Endothelial cell (in vitro differentiated cells): Measurements from ENCODE around the gene FLYWCH1. TPM values are rescaled to one million over a fixed set of nuclear protein-coding genes. Genes with fewer than 3 reads are reported as not detected.

Experiments
- DNase-seq: peaks from one replicate; pipeline ENCODE4 v3.0.0; 2021; ENCODE audit warnings: low spot score
- H3K27ac Mint-ChIP-seq: one replicate; pipeline ENCODE4 v1.8.0; 2021; ENCODE audit warnings: mixed read lengths, inconsistent platforms; ENCODE audit not compliant: unreplicated experiment
- H3K27me3 Mint-ChIP-seq: one replicate; pipeline ENCODE4 v1.8.0; 2021; ENCODE audit warnings: mild to moderate bottlenecking, moderate library complexity, mixed read lengths, inconsistent platforms; ENCODE audit not compliant: unreplicated experiment
- H3K36me3 Mint-ChIP-seq: one replicate; pipeline ENCODE4 v1.8.0; 2021; ENCODE audit warnings: mild to moderate bottlenecking, low read depth, mixed read lengths, inconsistent platforms; ENCODE audit not compliant: unreplicated experiment
- H3K4me1 Mint-ChIP-seq: one replicate; pipeline ENCODE4 v1.8.0; 2021; ENCODE audit warnings: mild to moderate bottlenecking, mixed read lengths, inconsistent platforms; ENCODE audit not compliant: unreplicated experiment
- H3K4me3 Mint-ChIP-seq: one replicate; pipeline ENCODE4 v1.8.0; 2021; ENCODE audit warnings: mild to moderate bottlenecking, mixed read lengths, inconsistent platforms; ENCODE audit not compliant: unreplicated experiment
- H3K9me3 Mint-ChIP-seq: one replicate; pipeline ENCODE4 v1.8.0; 2021; ENCODE audit warnings: mixed read lengths, inconsistent platforms; ENCODE audit not compliant: unreplicated experiment
- total RNA-seq: library from RNA; stranded (reverse); fragmentation: NEBNext Ultra II Directional; extraction: Animal tissue kit (Norgen Biotek cat#: 25700); gene quantifications from one replicate; pipeline ENCODE4 v1.2.1, GENCODE V29; 2021; ENCODE audit not compliant: unreplicated experiment
- TF ChIP-seq, protein P1 (sequence below): fragments of 200-600 bp; sonication (generic); IDR thresholded peaks from one replicate; pipeline ENCODE4 v1.5.0; 2021; ENCODE audit warnings: antibody characterized with exemption; ENCODE audit not compliant: unreplicated experiment

FLYWCH1 gene
- total RNA-seq, 1 donor from 2014 or later = 50.8 TPM

DNA sequence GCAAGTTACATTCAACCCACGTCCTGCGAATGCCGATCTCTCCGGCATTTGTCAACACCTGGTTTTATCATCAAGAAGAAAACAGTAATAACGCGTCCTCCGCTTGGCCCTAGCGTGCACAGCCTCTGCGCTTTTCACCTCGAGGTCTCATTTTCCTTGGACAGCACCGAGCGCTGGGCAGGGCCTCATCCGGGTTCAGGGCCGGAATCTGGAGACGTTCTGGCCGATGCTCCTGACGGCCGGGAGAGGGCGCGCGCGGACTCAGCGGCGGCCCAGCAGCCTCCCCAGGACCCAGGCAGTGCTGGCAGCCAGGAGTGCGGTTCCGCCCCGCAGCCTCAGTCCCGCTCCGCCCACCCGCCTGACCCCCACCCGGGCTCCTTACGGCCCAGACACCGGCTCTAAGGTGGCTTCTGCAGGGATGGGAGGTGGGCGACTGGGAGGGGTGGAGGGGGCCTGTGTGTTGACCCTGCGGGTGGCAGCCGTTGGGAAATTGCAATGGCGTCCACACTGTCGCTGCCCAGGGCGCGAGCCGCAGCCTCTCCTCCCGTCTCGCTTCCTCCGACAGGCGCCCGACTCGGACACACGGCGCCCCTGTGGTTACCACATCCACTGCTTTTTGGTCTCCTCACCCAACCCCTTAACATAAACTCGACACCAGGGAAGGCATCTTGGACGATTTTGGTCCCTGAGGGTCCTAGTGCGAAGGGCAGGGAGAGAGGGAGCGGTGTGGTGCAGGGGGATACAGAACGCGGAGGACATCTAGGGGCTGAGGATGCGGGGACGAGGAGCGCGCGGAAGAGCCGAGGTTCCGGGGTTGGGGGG, 7.4 kb upstream of the FLYWCH1 start:
- Mint-ChIP-seq H3K4me1 (peaks cover 4% of the 10 kb centered on the region), H3K36me3 (peaks cover 5% of the 10 kb centered on the region), H3K27ac (peak overlapping the region; percentile 66), H3K4me3 (peak overlapping the region; percentile 96), H3K27me3 (peaks cover 16% of the 10 kb centered on the region), H3K9me3 (no peaks in the 10 kb centered on the region)
- TF ChIP-seq, protein P1, sequence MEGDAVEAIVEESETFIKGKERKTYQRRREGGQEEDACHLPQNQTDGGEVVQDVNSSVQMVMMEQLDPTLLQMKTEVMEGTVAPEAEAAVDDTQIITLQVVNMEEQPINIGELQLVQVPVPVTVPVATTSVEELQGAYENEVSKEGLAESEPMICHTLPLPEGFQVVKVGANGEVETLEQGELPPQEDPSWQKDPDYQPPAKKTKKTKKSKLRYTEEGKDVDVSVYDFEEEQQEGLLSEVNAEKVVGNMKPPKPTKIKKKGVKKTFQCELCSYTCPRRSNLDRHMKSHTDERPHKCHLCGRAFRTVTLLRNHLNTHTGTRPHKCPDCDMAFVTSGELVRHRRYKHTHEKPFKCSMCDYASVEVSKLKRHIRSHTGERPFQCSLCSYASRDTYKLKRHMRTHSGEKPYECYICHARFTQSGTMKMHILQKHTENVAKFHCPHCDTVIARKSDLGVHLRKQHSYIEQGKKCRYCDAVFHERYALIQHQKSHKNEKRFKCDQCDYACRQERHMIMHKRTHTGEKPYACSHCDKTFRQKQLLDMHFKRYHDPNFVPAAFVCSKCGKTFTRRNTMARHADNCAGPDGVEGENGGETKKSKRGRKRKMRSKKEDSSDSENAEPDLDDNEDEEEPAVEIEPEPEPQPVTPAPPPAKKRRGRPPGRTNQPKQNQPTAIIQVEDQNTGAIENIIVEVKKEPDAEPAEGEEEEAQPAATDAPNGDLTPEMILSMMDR = peak; percentile 92
- peak; percentile 86 for DNase-seq

- Mint-ChIP-seq H3K27me3 (peaks cover 16% of the 10 kb centered on the region), H3K4me3 (peak overlapping the region; percentile 96), H3K36me3 (peaks cover 5% of the 10 kb centered on the region), H3K27ac (peak overlapping the region; percentile 30), H3K9me3 (no peaks in the 10 kb centered on the region), H3K4me1 (peaks cover 4% of the 10 kb centered on the region)
- no peak for DNase-seq
- TF ChIP-seq, protein P1 = no peak
These were observed 6.8 kb upstream of the FLYWCH1 start for GRCh38 chr16:2904922-2905240.

DNA sequence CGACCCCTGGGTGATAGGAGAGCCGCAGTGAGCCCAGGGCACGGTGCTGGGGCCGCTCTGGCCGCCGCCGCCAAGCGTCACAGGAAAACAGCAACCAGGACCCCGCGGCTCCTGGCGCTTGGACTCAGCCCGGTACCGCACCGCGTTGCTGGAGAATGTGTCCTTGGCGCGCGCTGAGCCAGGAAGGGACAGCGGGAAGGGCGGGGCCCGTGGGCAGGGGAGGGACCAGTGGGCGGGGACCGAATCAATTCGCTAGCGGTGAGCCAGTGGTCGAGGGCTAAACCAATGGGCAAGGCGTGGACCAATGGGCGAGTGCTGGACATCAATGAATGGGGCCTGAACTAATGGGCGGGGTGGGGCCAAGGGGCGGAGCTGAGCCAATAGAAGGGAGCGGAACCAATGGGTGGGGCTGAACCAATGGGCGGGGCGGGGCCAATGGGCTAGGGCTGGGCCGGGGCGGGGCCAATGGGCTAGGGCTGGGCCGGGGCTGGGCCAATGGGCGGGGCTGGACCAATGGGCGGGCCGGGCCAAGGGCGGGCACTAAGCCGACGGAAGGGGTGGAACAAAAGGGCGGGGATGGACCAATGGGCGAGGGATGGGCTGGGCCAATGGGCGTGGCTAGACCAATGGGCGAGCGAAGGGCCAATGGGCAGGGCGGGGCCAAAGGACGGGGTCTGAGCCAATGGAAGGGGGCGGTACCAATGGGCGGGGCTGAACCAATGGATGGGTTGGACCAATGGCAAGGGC, 6.3 kb upstream of the FLYWCH1 start:
- peaks cover 17% of the 10 kb centered on the region for H3K27me3 Mint-ChIP-seq
- H3K27ac Mint-ChIP-seq = peak overlapping the region; percentile 80
- peaks cover 4% of the 10 kb centered on the region for H3K4me1 Mint-ChIP-seq

DNA sequence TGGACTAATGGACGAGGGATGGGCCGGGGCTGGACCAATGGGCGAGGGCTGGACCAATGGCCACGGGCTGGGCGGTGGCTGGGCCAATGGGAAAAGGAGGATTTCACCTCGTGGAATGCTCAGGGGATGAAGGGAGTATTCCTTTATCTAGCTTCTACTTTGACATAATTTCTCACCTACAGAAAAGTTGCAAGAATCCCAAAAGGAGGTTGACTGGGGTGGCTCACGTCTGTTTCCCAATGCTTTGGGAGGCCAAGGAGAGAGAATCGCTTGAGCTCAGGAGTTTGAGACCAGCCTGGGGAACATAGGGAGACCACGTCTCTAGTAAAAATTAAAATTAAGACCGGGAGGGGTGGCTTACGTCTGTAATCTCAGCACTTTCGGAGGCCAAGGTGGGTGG, 5.7 kb upstream of the FLYWCH1 start:
- TF ChIP-seq, protein P1 = no peak
- H3K9me3 Mint-ChIP-seq = no peaks in the 10 kb centered on the region
- H3K36me3 Mint-ChIP-seq = peaks cover 5% of the 10 kb centered on the region
- H3K27me3 Mint-ChIP-seq = peaks cover 23% of the 10 kb centered on the region
- peak overlapping the region; percentile 67 for H3K4me3 Mint-ChIP-seq
- H3K27ac Mint-ChIP-seq = peak overlapping the region; percentile 80
- DNase-seq = no peak
- H3K4me1 Mint-ChIP-seq = peaks cover 4% of the 10 kb centered on the region

More for the DNA sequence above, 6.3 kb upstream of the FLYWCH1 start:
- Mint-ChIP-seq H3K9me3 (no peaks in the 10 kb centered on the region), H3K36me3 (peaks cover 5% of the 10 kb centered on the region), H3K4me3 (peak overlapping the region; percentile 96)
- TF ChIP-seq, protein P1 = no peak
- DNase-seq = peak; percentile 95
